ENCODE data around the gene KIF5C. TPM values are rescaled to one million over a fixed set of nuclear protein-coding genes. Genes with fewer than 3 reads are reported as not detected.

The KIF5C gene
- total and polyA plus RNA-seq, 2 of the 13 experiments (the other 11 are each of a cell fraction or from before 2014, with no cell fraction given), result 0.15 to 0.20 TPM

DNA sequence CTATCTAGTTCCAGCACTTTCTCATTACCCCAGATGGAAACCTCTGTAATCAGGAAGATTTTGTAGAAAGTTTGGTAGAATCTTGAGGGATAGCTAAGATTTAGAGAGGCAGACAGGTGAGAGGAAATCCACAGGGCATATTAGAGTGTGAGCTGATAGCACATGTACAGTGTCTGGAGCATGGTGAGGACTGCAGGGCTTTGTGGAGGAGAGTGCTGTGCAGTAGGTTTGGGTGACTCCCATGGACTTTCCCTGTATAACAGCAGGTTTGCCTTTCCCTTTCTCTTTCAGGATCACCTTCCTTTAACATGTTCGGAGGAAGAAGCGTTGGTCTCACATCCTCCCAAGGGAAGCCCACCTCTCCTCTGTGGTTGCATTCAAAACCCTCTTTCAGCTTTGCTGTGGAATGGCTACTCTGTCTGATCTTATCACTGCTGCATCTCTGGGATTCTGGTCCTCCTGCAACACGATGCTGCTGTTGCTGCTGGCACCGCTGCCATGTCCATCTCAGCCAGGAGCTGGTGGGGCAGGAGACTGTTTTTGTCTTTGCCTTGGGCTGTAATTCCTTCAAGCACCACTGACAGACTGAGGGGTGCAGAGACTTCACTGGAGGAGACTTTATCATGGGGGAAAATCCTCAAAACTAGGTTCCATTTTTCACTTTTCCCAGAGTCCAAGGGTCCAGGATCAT is 7.8 kb upstream of the KIF5C start:
- H3K4me3 ChIP-seq (replicated peaks in 1 of 3; ENCODE audit: insufficient read depth in 1 of 3, low read depth in 2 of 3, low read length in 3 of 3), result no peak overlapping the region
- TF ChIP-seq ZNF484 (CRISPR knock-in tag; IDR thresholded peaks at IDR 0.05; ENCODE audit: borderline replicate concordance, low read depth) (no peak), ZFP36 (IDR thresholded peaks at IDR 0.05; ENCODE audit: borderline replicate concordance, low read depth, low read length, partially characterized antibody) (no peak), BRCA1 (CRISPR knock-in tag; IDR thresholded peaks at IDR 0.05) (no peak), PCBP1 (IDR thresholded peaks at IDR 0.05; ENCODE audit: borderline replicate concordance, low read depth, low read length) (no peak), ZNF230 (CRISPR knock-in tag; IDR thresholded peaks at IDR 0.05) (no peak), POLR2G (IDR thresholded peaks at IDR 0.05; ENCODE audit: low read depth, low read length) (no peak), ZNF232 (CRISPR knock-in tag; IDR thresholded peaks at IDR 0.05; ENCODE audit: borderline replicate concordance) (no peak), KDM5A (IDR thresholded peaks at IDR 0.05; ENCODE audit: borderline replicate concordance, low read length) (no peak), CEBPG (CRISPR knock-in tag; IDR thresholded peaks at IDR 0.05) (no peak), ZNF747 (CRISPR knock-in tag; IDR thresholded peaks at IDR 0.05; ENCODE audit: borderline replicate concordance) (no peak), NFE2L2 (IDR thresholded peaks at IDR 0.05; ENCODE audit: low read length) (no peak), ZNF773 (CRISPR knock-in tag; IDR thresholded peaks at IDR 0.05; ENCODE audit: borderline replicate concordance) (no peak), ZNF367 (CRISPR knock-in tag; IDR thresholded peaks at IDR 0.05; ENCODE audit: borderline replicate concordance) (no peak), DR1 (CRISPR knock-in tag; IDR thresholded peaks at IDR 0.05) (no peak), SRSF1 (optimal IDR thresholded peaks at IDR 0.05; ENCODE audit: low read depth, low read length) (no peak)
- TF ChIP-seq, protein P1, sequence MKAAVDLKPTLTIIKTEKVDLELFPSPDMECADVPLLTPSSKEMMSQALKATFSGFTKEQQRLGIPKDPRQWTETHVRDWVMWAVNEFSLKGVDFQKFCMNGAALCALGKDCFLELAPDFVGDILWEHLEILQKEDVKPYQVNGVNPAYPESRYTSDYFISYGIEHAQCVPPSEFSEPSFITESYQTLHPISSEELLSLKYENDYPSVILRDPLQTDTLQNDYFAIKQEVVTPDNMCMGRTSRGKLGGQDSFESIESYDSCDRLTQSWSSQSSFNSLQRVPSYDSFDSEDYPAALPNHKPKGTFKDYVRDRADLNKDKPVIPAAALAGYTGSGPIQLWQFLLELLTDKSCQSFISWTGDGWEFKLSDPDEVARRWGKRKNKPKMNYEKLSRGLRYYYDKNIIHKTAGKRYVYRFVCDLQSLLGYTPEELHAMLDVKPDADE (CRISPR knock-in tag; IDR thresholded peaks at IDR 0.05), result no peak
- TF ChIP-seq, protein P2, sequence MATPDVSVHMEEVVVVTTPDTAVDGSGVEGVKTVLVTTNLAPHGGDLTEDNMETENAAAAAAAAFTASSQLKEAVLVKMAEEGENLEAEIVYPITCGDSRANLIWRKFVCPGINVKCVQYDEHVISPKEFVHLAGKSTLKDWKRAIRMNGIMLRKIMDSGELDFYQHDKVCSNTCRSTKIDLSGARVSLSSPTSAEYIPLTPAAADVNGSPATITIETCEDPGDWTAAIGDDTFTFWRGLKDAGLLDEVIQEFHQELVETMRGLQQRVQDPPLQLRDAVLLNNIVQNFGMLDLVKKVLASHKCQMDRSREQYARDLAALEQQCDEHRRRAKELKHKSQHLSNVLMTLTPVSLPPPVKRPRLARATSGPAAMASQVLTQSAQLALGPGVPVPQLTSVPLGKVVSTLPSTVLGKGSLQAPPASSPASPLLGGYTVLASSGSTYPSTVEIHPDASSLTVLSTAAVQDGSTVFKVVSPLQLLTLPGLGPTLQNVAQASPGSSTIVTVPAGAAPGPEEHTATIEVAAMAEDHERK (CRISPR knock-in tag; IDR thresholded peaks at IDR 0.05; ENCODE audit: low read depth), result no peak
- TF ChIP-seq, protein P3, sequence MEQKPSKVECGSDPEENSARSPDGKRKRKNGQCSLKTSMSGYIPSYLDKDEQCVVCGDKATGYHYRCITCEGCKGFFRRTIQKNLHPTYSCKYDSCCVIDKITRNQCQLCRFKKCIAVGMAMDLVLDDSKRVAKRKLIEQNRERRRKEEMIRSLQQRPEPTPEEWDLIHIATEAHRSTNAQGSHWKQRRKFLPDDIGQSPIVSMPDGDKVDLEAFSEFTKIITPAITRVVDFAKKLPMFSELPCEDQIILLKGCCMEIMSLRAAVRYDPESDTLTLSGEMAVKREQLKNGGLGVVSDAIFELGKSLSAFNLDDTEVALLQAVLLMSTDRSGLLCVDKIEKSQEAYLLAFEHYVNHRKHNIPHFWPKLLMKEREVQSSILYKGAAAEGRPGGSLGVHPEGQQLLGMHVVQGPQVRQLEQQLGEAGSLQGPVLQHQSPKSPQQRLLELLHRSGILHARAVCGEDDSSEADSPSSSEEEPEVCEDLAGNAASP (CRISPR knock-in tag; IDR thresholded peaks at IDR 0.05; ENCODE audit: borderline replicate concordance), result no peak
- TF ChIP-seq, protein P4, sequence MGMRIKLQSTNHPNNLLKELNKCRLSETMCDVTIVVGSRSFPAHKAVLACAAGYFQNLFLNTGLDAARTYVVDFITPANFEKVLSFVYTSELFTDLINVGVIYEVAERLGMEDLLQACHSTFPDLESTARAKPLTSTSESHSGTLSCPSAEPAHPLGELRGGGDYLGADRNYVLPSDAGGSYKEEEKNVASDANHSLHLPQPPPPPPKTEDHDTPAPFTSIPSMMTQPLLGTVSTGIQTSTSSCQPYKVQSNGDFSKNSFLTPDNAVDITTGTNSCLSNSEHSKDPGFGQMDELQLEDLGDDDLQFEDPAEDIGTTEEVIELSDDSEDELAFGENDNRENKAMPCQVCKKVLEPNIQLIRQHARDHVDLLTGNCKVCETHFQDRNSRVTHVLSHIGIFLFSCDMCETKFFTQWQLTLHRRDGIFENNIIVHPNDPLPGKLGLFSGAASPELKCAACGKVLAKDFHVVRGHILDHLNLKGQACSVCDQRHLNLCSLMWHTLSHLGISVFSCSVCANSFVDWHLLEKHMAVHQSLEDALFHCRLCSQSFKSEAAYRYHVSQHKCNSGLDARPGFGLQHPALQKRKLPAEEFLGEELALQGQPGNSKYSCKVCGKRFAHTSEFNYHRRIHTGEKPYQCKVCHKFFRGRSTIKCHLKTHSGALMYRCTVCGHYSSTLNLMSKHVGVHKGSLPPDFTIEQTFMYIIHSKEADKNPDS (CRISPR knock-in tag; IDR thresholded peaks at IDR 0.05), result no peak
- H3K9me3 ChIP-seq (ENCODE audit: low read length), result no peaks in the 10 kb centered on the region
- intact Hi-C loops (cut with micrococcal nuclease; ENCODE audit: unreplicated experiment), result no loop called here
- H3K36me3 ChIP-seq (replicated peaks in 1 of 2; ENCODE audit: control insufficient read depth in 1 of 2, insufficient read depth in 2 of 2, low read length in 2 of 2), result no peaks in the 10 kb centered on the region
- no peak for DNase-seq (ENCODE audit: low spot score)
- ATAC-seq, result no peak
- H3K4me2 ChIP-seq (ENCODE audit: low read depth, low read length), result no peak overlapping the region
- WGBS (ENCODE audit: low lambda C conversion rate), result 38% methylated on average over 4 of the region's 4 CpGs
- no peak overlapping the region for H3K27ac ChIP-seq (ENCODE audit: extremely low read length, insufficient read depth, low read length)
- POLR2A ChIA-PET, result no interaction called here
- CTCF ChIA-PET (ENCODE audit: low intra/inter-chr PET ratio, low total read pairs), result no interaction called here
- no peak overlapping the region for H3K9ac ChIP-seq (ENCODE audit: insufficient read depth, low read depth, low read length)
- H3K79me2 ChIP-seq (ENCODE audit: insufficient read depth, low read length), result no peaks in the 10 kb centered on the region
- in situ Hi-C loops (cut with HindIII; ENCODE audit: extremely low pct_ligation_motif_present, low pct_unique_long_range_greater_than_20kb), result no loop called here
- H3K4me1 ChIP-seq (ENCODE audit: insufficient read depth, low read length), result no peaks in the 10 kb centered on the region
- H3K27me3 ChIP-seq (ENCODE audit: control insufficient read depth in 1 of 2, insufficient read depth in 2 of 2, low read length in 2 of 2), result peaks cover 0 to 15% of the 10 kb centered on the region in 2 experiments; a peak in 3 of 5 replicates
- FAIRE-seq, result no peak
- no peaks in the 10 kb centered on the region for H4K20me1 ChIP-seq (ENCODE audit: insufficient read depth, low read length)
- H2AFZ ChIP-seq (ENCODE audit: low read length), result no peak overlapping the region
- BruUV-seq (replicated peaks), result no TSS peak
